Measurements from ENCODE around the gene GH1.

DNA sequence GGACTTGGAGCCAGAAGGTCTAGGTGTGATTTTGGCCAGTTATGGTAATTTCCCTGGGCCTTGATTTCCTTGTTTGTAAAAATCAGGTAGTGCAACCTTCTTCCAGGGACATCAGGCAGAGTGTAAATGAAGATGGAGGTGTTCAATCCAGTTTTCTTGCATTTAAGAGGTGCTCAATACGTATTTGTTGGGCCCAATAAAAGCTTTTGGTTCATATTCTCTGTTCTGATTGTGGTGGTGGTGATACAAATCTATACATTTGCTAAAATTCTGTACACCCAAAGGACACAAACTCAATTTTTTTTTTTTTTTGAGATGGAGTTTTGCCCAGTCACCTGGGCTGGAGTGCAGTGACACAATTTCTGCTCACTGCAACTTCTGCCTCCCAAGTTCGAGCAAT, 7.5 kb upstream of the GH1 start:
- TF ChIP-seq, protein P1, sequence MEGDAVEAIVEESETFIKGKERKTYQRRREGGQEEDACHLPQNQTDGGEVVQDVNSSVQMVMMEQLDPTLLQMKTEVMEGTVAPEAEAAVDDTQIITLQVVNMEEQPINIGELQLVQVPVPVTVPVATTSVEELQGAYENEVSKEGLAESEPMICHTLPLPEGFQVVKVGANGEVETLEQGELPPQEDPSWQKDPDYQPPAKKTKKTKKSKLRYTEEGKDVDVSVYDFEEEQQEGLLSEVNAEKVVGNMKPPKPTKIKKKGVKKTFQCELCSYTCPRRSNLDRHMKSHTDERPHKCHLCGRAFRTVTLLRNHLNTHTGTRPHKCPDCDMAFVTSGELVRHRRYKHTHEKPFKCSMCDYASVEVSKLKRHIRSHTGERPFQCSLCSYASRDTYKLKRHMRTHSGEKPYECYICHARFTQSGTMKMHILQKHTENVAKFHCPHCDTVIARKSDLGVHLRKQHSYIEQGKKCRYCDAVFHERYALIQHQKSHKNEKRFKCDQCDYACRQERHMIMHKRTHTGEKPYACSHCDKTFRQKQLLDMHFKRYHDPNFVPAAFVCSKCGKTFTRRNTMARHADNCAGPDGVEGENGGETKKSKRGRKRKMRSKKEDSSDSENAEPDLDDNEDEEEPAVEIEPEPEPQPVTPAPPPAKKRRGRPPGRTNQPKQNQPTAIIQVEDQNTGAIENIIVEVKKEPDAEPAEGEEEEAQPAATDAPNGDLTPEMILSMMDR (conservative IDR thresholded peaks at IDR 0.05; ENCODE audit: low read depth, low read length), result no peak
- no peak for TF ChIP-seq EZH2 (IDR thresholded peaks at IDR 0.05; ENCODE audit: borderline replicate concordance, low read depth, low read length, poor library complexity, severe bottlenecking)
